ENCODE data around the gene TIMP4. TPM values are rescaled to one million over a fixed set of nuclear protein-coding genes. Genes with fewer than 3 reads are reported as not detected.

TIMP4 gene
- total and polyA plus RNA-seq, 2 of the 4 experiments (the other 2 are of a cell fraction), result 0.39 to 0.54 TPM

GRCh38 chr3:12181806-12182205, 23.1 kb upstream of the TIMP4 start:
- Histone ChIP-seq H3K27me3 (ENCODE audit: control insufficient read depth, insufficient read depth, low read length) (no peaks in the 10 kb centered on the region), H4K8ac (ENCODE audit: low read depth in 2 of 2, low read length in 2 of 2) (no peak overlapping the region), H3K9me1 (ENCODE audit: insufficient read depth, low read length) (peaks cover 10% of the 10 kb centered on the region), H3K18ac (ENCODE audit: low read depth, low read length) (no peak overlapping the region), H3K56ac (ENCODE audit: extremely low read depth, insufficient read depth, low read length) (no peak overlapping the region), H3K4me1 (ENCODE audit: control insufficient read depth, insufficient read depth, low read length) (peaks cover 7% of the 10 kb centered on the region), H3K14ac (replicated peaks; ENCODE audit: low read depth, low read length) (no peak overlapping the region), H2BK120ac (ENCODE audit: low read depth, low read length) (peak overlapping the region; percentile 26), H3K23ac (ENCODE audit: low read depth, low read length) (no peak overlapping the region), H4K5ac (ENCODE audit: low read depth, low read length) (no peak overlapping the region), H3K4me2 (ENCODE audit: low read depth, low read length) (no peak overlapping the region), H2BK15ac (ENCODE audit: low read depth, low read length) (0 out of 3 replicates have a peak overlapping the region, but pooled peaks have one; percentile 74), H2AFZ (replicated peaks; ENCODE audit: low read length, poor library complexity) (no peak overlapping the region), H3K4me3 (ENCODE audit: insufficient read depth, low read depth, low read length) (no peak overlapping the region), H3K9me3 (ENCODE audit: control insufficient read depth, insufficient read depth, low read length) (no peaks in the 10 kb centered on the region), H4K20me1 (ENCODE audit: insufficient read depth, low read length) (no peaks in the 10 kb centered on the region), H2AK5ac (ENCODE audit: low read depth, low read length) (peak overlapping the region; percentile 56), H3K79me1 (ENCODE audit: low read depth in 1 of 2, low read length in 2 of 2) (no peaks in the 10 kb centered on the region), H3K9ac (ENCODE audit: low read depth, low read length) (no peak overlapping the region), H3K27ac (ENCODE audit: insufficient read depth, low read length) (no peak overlapping the region), H4K91ac (ENCODE audit: insufficient read depth, low read depth, low read length) (no peak overlapping the region), H2AK9ac (replicated peaks; ENCODE audit: low read depth, low read length, poor library complexity) (no peak overlapping the region), H2BK20ac (ENCODE audit: low read depth, low read length) (peak overlapping the region; percentile 11; the same call in 1 of the 2 replicates), H2BK5ac (ENCODE audit: low read depth, low read length, poor library complexity, severe bottlenecking) (no peak overlapping the region), H3K36me3 (ENCODE audit: control insufficient read depth, insufficient read depth, low read length) (no peaks in the 10 kb centered on the region), H3K4ac (ENCODE audit: low read depth, low read length) (0 out of 2 replicates have a peak overlapping the region, but pooled peaks have one; percentile 36)
- no peak for ATAC-seq (ENCODE audit: low read depth)
- ChIA-PET CTCF (no interaction called here), POLR2A (ENCODE audit: unreplicated experiment) (no interaction called here)
- dilution Hi-C loops (cut with HindIII; ENCODE audit: low sequenced_read_pairs, unreplicated experiment) (no loop called here), intact Hi-C loops (cut with micrococcal nuclease) (no loop called here), in situ Hi-C loops (cut with MboI; ENCODE audit: low sequenced_read_pairs) (no loop called here)
- 100% methylated on average over 1 of the region's 2 CpGs; no CpG with 5 or more reads in 1 of the 2 experiments for WGBS, 2 experiments (ENCODE audit: extremely low coverage in 2 of 2, insufficient read length in 1 of 2)
- TF ChIP-seq NFE2L2 (IDR thresholded peaks at IDR 0.05; ENCODE audit: low read depth, low read length) (no peak), RCOR1 (IDR thresholded peaks at IDR 0.05; ENCODE audit: insufficient replicate concordance, low read length) (no peak), SMC3 (IDR thresholded peaks at IDR 0.05; ENCODE audit: low read depth, low read length) (no peak), RFX5 (IDR thresholded peaks at IDR 0.05; ENCODE audit: low read depth, low read length) (no peak), MXI1 (IDR thresholded peaks at IDR 0.05; ENCODE audit: borderline replicate concordance, low read depth, low read length) (no peak), BHLHE40 (IDR thresholded peaks at IDR 0.05; ENCODE audit: low read depth, low read length) (no peak), ELK1 (IDR thresholded peaks at IDR 0.05; ENCODE audit: borderline replicate concordance, low read depth, low read length) (no peak), CTCF (conservative IDR thresholded peaks at IDR 0.05; ENCODE audit: low read depth, low read length) (no peak), CEBPB (IDR thresholded peaks at IDR 0.05; ENCODE audit: low read depth, low read length) (no peak), POLR2A (IDR thresholded peaks at IDR 0.05; ENCODE audit: low read depth, low read length) (no peak), FOS (IDR thresholded peaks at IDR 0.05; ENCODE audit: low read depth, low read length) (no peak), MAZ (IDR thresholded peaks at IDR 0.05; ENCODE audit: borderline replicate concordance, low read depth, low read length) (no peak), CHD1 (IDR thresholded peaks at IDR 0.05; ENCODE audit: low read depth, low read length) (no peak), RAD21 (IDR thresholded peaks at IDR 0.05; ENCODE audit: low read length) (no peak), USF2 (IDR thresholded peaks at IDR 0.05; ENCODE audit: low read depth, low read length) (no peak), MAFK (IDR thresholded peaks at IDR 0.05; ENCODE audit: low read depth, low read length) (no peak)
- DNase-seq, result no peak
- no TSS peak for BruUV-seq (replicated peaks)
